B cell (primary cell): ENCODE data around the gene ZNF189. TPM values are rescaled to one million over a fixed set of nuclear protein-coding genes. Genes with fewer than 3 reads are reported as not detected.
A peak's percentile ranks its signal among the peaks of the same experiment; 100 is the strongest.

ENCODE experiments used
- ATAC-seq: fragments of 200-7000 bp; cut with Tn5 transposase; one replicate; pipeline ENCODE4 v1.10.0; 2021; ENCODE audit warnings: low read depth, mild to moderate bottlenecking, moderate number of reproducible peaks, moderate library complexity
- CTCF ChIA-PET: fragments of 350-600 bp; sonication (Branson Sonifier 250); formaldehyde crosslinking; loops from one replicate; lab custom pipeline; 2021; ENCODE audit warnings: antibody characterized with exemption, inconsistent platforms; lab: Charles Lee
- POLR2A ChIA-PET: fragments of 350-600 bp; sonication (Branson Sonifier 250); formaldehyde crosslinking; loops from one replicate; lab custom pipeline; 2021; ENCODE audit warnings: antibody characterized with exemption; lab: Charles Lee
- DNase-seq: peaks from one replicate; pipeline ENCODE4 v3.0.0; 2013
- H2AFZ ChIP-seq: 2 replicates; pipeline ENCODE4 v1.6.1; 2012; ENCODE audit warnings: mild to moderate bottlenecking, low read depth, low read length; ENCODE audit not compliant: insufficient read depth, poor library complexity, severe bottlenecking
- H3K27ac ChIP-seq, 2 donors: 1 replicate in 1 of 2; 2 replicates in 1 of 2; pipeline ENCODE4 v1.5.1; 2012 to 2013; ENCODE audit warnings: low read length in 2 of 2, mild to moderate bottlenecking in 2 of 2, moderate library complexity in 1 of 2
- H3K27me3 ChIP-seq, 4 experiments: fragments of 200-600 bp in 1 of 4; sonication (generic) in 1 of 4; replicated peaks in 1 of 4; 1 replicate in 2 of 4; 2 replicates in 2 of 4; pipeline versions ENCODE4 v1.6.1 to v1.7.0; 2013 to 2016; ENCODE audit warnings: low read length in 3 of 4, mild to moderate bottlenecking in 2 of 4, mixed read lengths in 1 of 4, moderate library complexity in 1 of 4; ENCODE audit not compliant: insufficient read depth in 4 of 4, control insufficient read depth in 3 of 4; ENCODE audit errors: control extremely low read depth in 1 of 4
- H3K36me3 ChIP-seq, 2 experiments: replicated peaks in 1 of 2; 1 replicate in 1 of 2; 2 replicates in 1 of 2; pipeline versions ENCODE4 v1.6.1 to v1.7.1; 2013; ENCODE audit warnings: low read length in 1 of 2; ENCODE audit not compliant: insufficient read depth in 2 of 2, control insufficient read depth in 1 of 2; ENCODE audit errors: control extremely low read depth in 1 of 2, extremely low read depth in 1 of 2
- H3K4me1 ChIP-seq, 2 donors: fragments of 200-600 bp in 1 of 2; sonication (generic) in 1 of 2; 1 replicate in 1 of 2; 2 replicates in 1 of 2; pipeline versions ENCODE4 v1.5.1 to v1.6.1; 2013 to 2017; ENCODE audit warnings: low read length in 2 of 2; ENCODE audit not compliant: control insufficient read depth in 2 of 2, insufficient read depth in 2 of 2
- H3K4me2 ChIP-seq: replicated peaks from 2 replicates; pipeline ENCODE3; 2012; ENCODE audit warnings: mild to moderate bottlenecking, low read depth, low read length; ENCODE audit not compliant: poor library complexity, severe bottlenecking
- H3K4me3 ChIP-seq, 5 experiments: fragments of 200-600 bp in 1 of 5; sonication (generic) in 1 of 5; 1 replicate in 3 of 5; 2 replicates in 2 of 5; pipeline versions ENCODE4 v1.5.1 to v1.7.0; 2011 to 2016; ENCODE audit warnings: low read length in 4 of 5, mild to moderate bottlenecking in 4 of 5, low read depth in 2 of 5, control low read depth in 1 of 5, moderate library complexity in 1 of 5; ENCODE audit not compliant: insufficient read depth in 1 of 5; ENCODE audit errors: control extremely low read depth in 1 of 5, extremely low read depth in 1 of 5
- H3K79me2 ChIP-seq: fragments of 200-600 bp; sonication (generic); one replicate; pipeline ENCODE4 v1.6.0; 2016; ENCODE audit warnings: low read length; ENCODE audit not compliant: control insufficient read depth, insufficient read depth
- H3K9ac ChIP-seq: fragments of 200-600 bp; sonication (generic); 2 replicates; pipeline ENCODE4 v1.6.1; 2017; ENCODE audit warnings: mild to moderate bottlenecking, low read length, moderate library complexity
- H3K9me3 ChIP-seq, 3 donors: one replicate each; pipeline versions ENCODE4 v1.6.1 to v1.7.1; 2013; ENCODE audit warnings: low read length in 2 of 3; ENCODE audit not compliant: control insufficient read depth in 2 of 3, insufficient read depth in 1 of 3; ENCODE audit errors: control extremely low read depth in 1 of 3
- H4K20me1 ChIP-seq: 2 replicates; pipeline ENCODE4 v1.6.0; 2012; ENCODE audit warnings: mild to moderate bottlenecking, low read length; ENCODE audit not compliant: insufficient read depth, control insufficient read depth, poor library complexity, severe bottlenecking
- H3K27ac Mint-ChIP-seq: one replicate; pipeline ENCODE4 v1.8.0; 2021; ENCODE audit warnings: mixed read lengths
- H3K27me3 Mint-ChIP-seq: one replicate; pipeline ENCODE4 v1.8.0; 2021; ENCODE audit warnings: mixed read lengths
- H3K4me1 Mint-ChIP-seq: one replicate; pipeline ENCODE4 v1.8.0; 2021; ENCODE audit warnings: mixed read lengths
- H3K4me3 Mint-ChIP-seq: one replicate; pipeline ENCODE4 v1.8.0; 2021; ENCODE audit warnings: mixed read lengths
- H3K9me3 Mint-ChIP-seq: one replicate; pipeline ENCODE4 v1.8.0; 2022; ENCODE audit warnings: mixed read lengths; ENCODE audit not compliant: insufficient read depth
- EZH2 ChIP-seq: IDR thresholded peaks from 2 replicates; pipeline ENCODE4 v1.6.1; 2012; ENCODE audit warnings: borderline replicate concordance, low read depth, mild to moderate bottlenecking, moderate library complexity, low read length; ENCODE audit not compliant: insufficient read depth, poor library complexity, severe bottlenecking
- WGBS: methylation state at CpG from one replicate; pipeline ENCODE4 v1.1.5; 2013; ENCODE audit warnings: missing lambda C conversion rate; ENCODE audit not compliant: insufficient coverage; 5-methylcytosine and 5-hydroxymethylcytosine counted together
- intact Hi-C: fragments of 100-400 bp; cut with micrococcal nuclease; formaldehyde crosslinking; loops from one replicate; pipeline ENCODE4 v1.10.0; 2022
- polyA plus RNA-seq: library from polyadenylated mRNA; depleted of rRNA; stranded (reverse); fragments of >200 nt; gene quantifications from 2 replicates; pipeline ENCODE4 v1.2.3, GENCODE V29; 2012
- total RNA-seq, 2 donors: library from RNA; stranded (reverse); fragments of 120-200 nt in 1 of 2; gene quantifications; 1 replicate in 1 of 2; 2 replicates in 1 of 2; pipeline versions ENCODE4 v1.2.3 to v1.2.4, GENCODE V29; 2013 to 2022
- TF ChIP-seq, protein P1 (sequence below): fragments of 200-600 bp; IDR thresholded peaks from one replicate; pipeline ENCODE4 v1.8.0; 2022; ENCODE audit warnings: antibody characterized with exemption, mild to moderate bottlenecking

The ZNF189 gene
- total and polyA plus RNA-seq, 2 donors (not counting 1 experiment from before 2014, with no cell fraction given), result 4.0 to 25.7 TPM

DNA sequence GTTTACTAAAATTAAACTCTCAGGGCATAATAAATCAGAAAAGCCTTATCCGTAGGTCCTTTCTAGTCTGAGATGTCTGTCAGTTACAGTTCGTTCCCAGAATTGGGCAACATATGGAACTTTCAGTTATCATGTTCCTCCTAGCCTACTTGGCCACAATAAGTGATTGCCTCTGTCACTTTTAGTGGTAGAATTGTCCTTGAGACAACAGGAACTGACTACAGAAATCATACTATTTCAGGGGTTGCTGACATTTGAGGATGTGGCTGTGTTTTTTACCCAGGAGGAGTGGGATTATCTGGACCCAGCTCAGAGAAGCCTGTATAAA is 956 bp downstream of the ZNF189 start:
- peak overlapping the region in 1 of 2 donors; percentile 97 for H3K27ac ChIP-seq
- Mint-ChIP-seq H3K4me1 (peaks cover 68% of the 10 kb centered on the region), H3K4me3 (peak overlapping the region; percentile 100), H3K27ac (peak overlapping the region; percentile 99), H3K27me3 (no peaks in the 10 kb centered on the region), H3K9me3 (peaks cover 5% of the 10 kb centered on the region)
- intact Hi-C loops, result loop anchor here (5.0 kb wide), 2 partner anchors 48 to 1302 kb away; partner anchors contain the start of genes ERP44 and INVS
- H3K4me1 ChIP-seq, result peaks cover 20 to 21% of the 10 kb centered on the region in 2 donors
- H3K79me2 ChIP-seq, result peaks cover 78% of the 10 kb centered on the region
- peak overlapping the region; percentile 96 for H2AFZ ChIP-seq
- H3K9ac ChIP-seq, result peak overlapping the region; percentile 99
- no peak for ATAC-seq
- peak overlapping the region; percentile 89 for H3K4me2 ChIP-seq
- H3K9me3 ChIP-seq, result peaks cover 0 to 2% (median 0%) of the 10 kb centered on the region in 3 donors
- no peaks in the 10 kb centered on the region for H4K20me1 ChIP-seq
- TF ChIP-seq EZH2, result no peak
- TF ChIP-seq, protein P1, sequence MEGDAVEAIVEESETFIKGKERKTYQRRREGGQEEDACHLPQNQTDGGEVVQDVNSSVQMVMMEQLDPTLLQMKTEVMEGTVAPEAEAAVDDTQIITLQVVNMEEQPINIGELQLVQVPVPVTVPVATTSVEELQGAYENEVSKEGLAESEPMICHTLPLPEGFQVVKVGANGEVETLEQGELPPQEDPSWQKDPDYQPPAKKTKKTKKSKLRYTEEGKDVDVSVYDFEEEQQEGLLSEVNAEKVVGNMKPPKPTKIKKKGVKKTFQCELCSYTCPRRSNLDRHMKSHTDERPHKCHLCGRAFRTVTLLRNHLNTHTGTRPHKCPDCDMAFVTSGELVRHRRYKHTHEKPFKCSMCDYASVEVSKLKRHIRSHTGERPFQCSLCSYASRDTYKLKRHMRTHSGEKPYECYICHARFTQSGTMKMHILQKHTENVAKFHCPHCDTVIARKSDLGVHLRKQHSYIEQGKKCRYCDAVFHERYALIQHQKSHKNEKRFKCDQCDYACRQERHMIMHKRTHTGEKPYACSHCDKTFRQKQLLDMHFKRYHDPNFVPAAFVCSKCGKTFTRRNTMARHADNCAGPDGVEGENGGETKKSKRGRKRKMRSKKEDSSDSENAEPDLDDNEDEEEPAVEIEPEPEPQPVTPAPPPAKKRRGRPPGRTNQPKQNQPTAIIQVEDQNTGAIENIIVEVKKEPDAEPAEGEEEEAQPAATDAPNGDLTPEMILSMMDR, result no peak
- WGBS, result 20% methylated on average over 1 of the region's 2 CpGs
- DNase-seq, result no peak
- peak overlapping the region; percentile 45 to 96 (median 72) for H3K4me3 ChIP-seq
- CTCF ChIA-PET, result interaction anchor here (0.9 kb wide), 1 partner anchor 130 kb away, joined by 4 read pairs; no protein-coding TSS in a partner anchor
- POLR2A ChIA-PET, result no interaction called here
- H3K27me3 ChIP-seq, result no peaks in the 10 kb centered on the region
- H3K36me3 ChIP-seq, result peaks cover 9 to 43% of the 10 kb centered on the region in 2 experiments

DNA sequence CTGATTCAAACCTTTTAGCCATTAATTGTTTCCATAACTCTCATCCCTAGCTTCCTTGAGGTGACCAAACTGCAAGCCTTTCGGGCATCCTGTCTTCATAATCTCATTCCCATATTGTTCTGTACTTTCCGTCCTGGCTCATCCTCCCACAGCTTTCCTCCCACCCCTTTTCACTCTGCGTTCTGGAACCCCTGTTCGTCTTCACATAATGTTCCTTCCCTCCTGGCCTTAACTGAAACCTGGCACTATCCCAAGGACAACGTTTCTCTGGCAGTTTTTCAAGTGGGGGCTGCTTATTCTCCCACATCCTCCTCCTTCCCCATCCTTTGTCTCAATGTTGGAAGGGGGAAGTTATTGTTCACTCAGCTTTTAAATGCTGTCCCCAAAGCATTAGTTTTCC is 1.5 kb downstream of the ZNF189 start:
- Mint-ChIP-seq H3K4me3 (peak overlapping the region; percentile 100), H3K27ac (peak overlapping the region; percentile 17), H3K27me3 (no peaks in the 10 kb centered on the region), H3K9me3 (peaks cover 9% of the 10 kb centered on the region), H3K4me1 (peaks cover 64% of the 10 kb centered on the region)
- Histone ChIP-seq H3K27ac (no peak overlapping the region), H3K79me2 (peaks cover 73% of the 10 kb centered on the region), H3K9me3 (peaks cover 0 to 4% (median 0%) of the 10 kb centered on the region in 3 donors), H3K4me1 (peaks cover 20 to 21% of the 10 kb centered on the region in 2 donors), H3K9ac (peak overlapping the region; percentile 99), H4K20me1 (no peaks in the 10 kb centered on the region), H3K4me2 (peak overlapping the region; percentile 89), H2AFZ (no peak overlapping the region), H3K4me3 (peak overlapping the region in 1 of 5 experiments; percentile 96), H3K36me3 (peaks cover 9 to 48% of the 10 kb centered on the region in 2 experiments), H3K27me3 (no peaks in the 10 kb centered on the region)
- ChIA-PET POLR2A (no interaction called here), CTCF (interaction anchor here (0.9 kb wide), 1 partner anchor 130 kb away, joined by 4 read pairs; no protein-coding TSS in a partner anchor)
- no peak for ATAC-seq
- intact Hi-C loops, result no loop called here
- DNase-seq, result no peak
- WGBS, result 75% methylated on average over 4 of the region's 5 CpGs
- no peak for TF ChIP-seq EZH2
- TF ChIP-seq, protein P1, result no peak
